Adrenal gland (tissue), 5 donors: ENCODE measurements around the gene HOXD8.

Experiments used
- CTCF ChIP-seq, 6 experiments: fragments of 450-650 bp in 4 of 6; fragments of 200-600 bp in 2 of 6; sonication (generic) in 1 of 6; IDR thresholded peaks; 1 replicate in 5 of 6; 2 replicates in 1 of 6; pipeline versions ENCODE4 v1.5.1 to v1.8.0; 2016 to 2021; ENCODE audit warnings: antibody characterized with exemption in 6 of 6, mild to moderate bottlenecking in 2 of 6, moderate library complexity in 1 of 6
- POLR2A ChIP-seq, 2 donors: fragments of 450-650 bp; IDR thresholded peaks; one replicate each; pipeline ENCODE4 v1.6.1; 2017; ENCODE audit warnings: antibody characterized with exemption in 2 of 2, mild to moderate bottlenecking in 2 of 2, moderate library complexity in 1 of 2
- donor health status: DM: no; HTN: no; CAD: no.

GRCh38 chr2:176165370-176166050, 36.0 kb downstream of the HOXD8 start:
- TF ChIP-seq POLR2A (IDR thresholded peaks at IDR 0.05) = no peak
- TF ChIP-seq CTCF (IDR thresholded peaks at IDR 0.05) = no peak
